Erythroblast (primary cell): ENCODE results near the gene ASB3.

ENCODE experiments used
- GATA1 ChIP-seq: IDR thresholded peaks from 2 replicates; pipeline ENCODE4 v1.6.1; 2011; ENCODE audit warnings: low read depth, mild to moderate bottlenecking, control low read depth, low read length, moderate library complexity
- POLR2A ChIP-seq: IDR thresholded peaks from 2 replicates; pipeline ENCODE4 v1.6.1; 2011; ENCODE audit warnings: mild to moderate bottlenecking, low read length

DNA sequence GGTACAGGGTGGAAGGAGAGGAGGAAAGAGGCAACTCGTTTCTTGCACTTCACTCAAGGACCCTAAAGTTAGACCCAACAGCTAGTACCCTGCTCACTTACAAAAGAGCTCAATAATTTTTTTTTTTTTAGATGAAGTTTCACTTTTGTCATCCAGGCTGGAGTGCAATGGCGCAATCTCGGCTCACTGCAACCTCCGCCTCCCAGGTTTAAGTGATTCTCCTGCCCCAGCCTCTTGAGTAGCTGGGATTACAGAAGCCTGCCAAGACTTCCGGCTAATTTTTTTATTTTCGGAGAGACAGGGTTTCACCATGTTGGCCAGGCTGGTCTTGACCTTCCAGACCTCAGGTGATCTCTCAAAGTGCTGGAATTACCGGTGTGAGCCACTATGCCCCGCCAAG, 4.1 kb downstream of the ASB3 start:
- TF ChIP-seq POLR2A (no peak), GATA1 (no peak)
